Astrocyte (in vitro differentiated cells and primary cell): ENCODE data around the gene MXRA8. TPM values are rescaled to one million over a fixed set of nuclear protein-coding genes. Genes with fewer than 3 reads are reported as not detected.

Experiments used
- DNase-seq: peaks from one replicate; pipeline ENCODE4 v3.0.0-alpha.2; 2010; ENCODE audit warnings: low read depth
- FAIRE-seq: peaks from 2 replicates; lab custom pipeline; 2011; peaks lifted over from hg19 to GRCh38; lab: Jason Lieb, UNC
- H2AFZ ChIP-seq: 2 replicates; pipeline ENCODE4 v1.6.0; 2012; ENCODE audit warnings: low read depth, low read length, inconsistent platforms
- H3K27ac ChIP-seq: 2 replicates; pipeline ENCODE4 v1.5.1; 2011; ENCODE audit warnings: low read depth, low read length, inconsistent platforms
- H3K27me3 ChIP-seq: 2 replicates; pipeline ENCODE4 v1.6.0; 2011; ENCODE audit warnings: low read length, inconsistent platforms; ENCODE audit not compliant: insufficient read depth
- H3K36me3 ChIP-seq: 2 replicates; pipeline ENCODE4 v1.5.1; 2011; ENCODE audit warnings: low read length, inconsistent platforms; ENCODE audit not compliant: insufficient read depth
- H3K4me1 ChIP-seq: 2 replicates; pipeline ENCODE4 v1.5.1; 2011; ENCODE audit warnings: low read length, inconsistent platforms; ENCODE audit not compliant: insufficient read depth
- H3K4me2 ChIP-seq: 2 replicates; pipeline ENCODE4 v1.6.0; 2012; ENCODE audit warnings: low read length, inconsistent platforms
- H3K4me3 ChIP-seq: 2 replicates; pipeline ENCODE4 v1.5.1; 2011; ENCODE audit warnings: low read depth, mild to moderate bottlenecking, low read length, inconsistent platforms; ENCODE audit not compliant: insufficient read depth
- H3K79me2 ChIP-seq: 2 replicates; pipeline ENCODE4 v1.6.0; 2012; ENCODE audit warnings: mild to moderate bottlenecking, low read length, inconsistent platforms; ENCODE audit not compliant: insufficient read depth
- H3K9ac ChIP-seq: 2 replicates; pipeline ENCODE4 v1.6.0; 2012; ENCODE audit warnings: mild to moderate bottlenecking, low read length, inconsistent platforms
- H3K9me3 ChIP-seq: 2 replicates; pipeline ENCODE4 v1.5.1; 2012; ENCODE audit warnings: low read depth, mild to moderate bottlenecking, low read length, inconsistent platforms; ENCODE audit not compliant: insufficient read depth
- H4K20me1 ChIP-seq: 2 replicates; pipeline ENCODE4 v1.6.0; 2012; ENCODE audit warnings: low read length, inconsistent platforms; ENCODE audit not compliant: insufficient read depth
- H3K27ac Mint-ChIP-seq: one replicate; pipeline ENCODE4 v1.8.0; 2021; ENCODE audit warnings: mild to moderate bottlenecking, mixed read lengths; ENCODE audit not compliant: unreplicated experiment
- H3K27me3 Mint-ChIP-seq: one replicate; pipeline ENCODE4 v1.8.0; 2021; ENCODE audit warnings: low read depth, mixed read lengths; ENCODE audit not compliant: unreplicated experiment
- H3K36me3 Mint-ChIP-seq: one replicate; pipeline ENCODE4 v1.8.0; 2021; ENCODE audit warnings: low read depth, mixed read lengths; ENCODE audit not compliant: unreplicated experiment
- H3K4me1 Mint-ChIP-seq: one replicate; pipeline ENCODE4 v1.8.0; 2021; ENCODE audit warnings: low read depth, mixed read lengths; ENCODE audit not compliant: unreplicated experiment
- H3K4me3 Mint-ChIP-seq: one replicate; pipeline ENCODE4 v1.8.0; 2021; ENCODE audit warnings: mild to moderate bottlenecking, moderate library complexity, mixed read lengths; ENCODE audit not compliant: unreplicated experiment
- H3K9me3 Mint-ChIP-seq: one replicate; pipeline ENCODE4 v1.8.0; 2021; ENCODE audit warnings: mild to moderate bottlenecking, mixed read lengths; ENCODE audit not compliant: unreplicated experiment
- CTCF ChIP-seq: IDR thresholded peaks from 2 replicates; pipeline ENCODE4 v1.5.1; 2011; ENCODE audit warnings: low read depth, mild to moderate bottlenecking, inconsistent platforms, low read length, moderate library complexity; ENCODE audit not compliant: insufficient read depth
- EZH2 ChIP-seq: IDR thresholded peaks from 2 replicates; pipeline ENCODE4 v1.6.1; 2012; ENCODE audit warnings: mild to moderate bottlenecking, low read length, inconsistent platforms; ENCODE audit not compliant: insufficient read depth
- total RNA-seq: library from RNA; stranded (reverse); gene quantifications from 2 replicates; pipeline ENCODE4 v1.2.1, GENCODE V29; 2021

MXRA8 gene
- total RNA-seq, 1 donor from 2014 or later, result 112 TPM

- FAIRE-seq (no peak), DNase-seq (no peak)
- Histone ChIP-seq H3K27ac (no peak overlapping the region), H3K36me3 (peaks cover 8% of the 10 kb centered on the region), H2AFZ (no peak overlapping the region), H3K4me3 (no peak overlapping the region), H3K9me3 (no peaks in the 10 kb centered on the region), H3K4me1 (no peaks in the 10 kb centered on the region), H4K20me1 (peaks cover 34% of the 10 kb centered on the region), H3K4me2 (no peak overlapping the region), H3K27me3 (no peaks in the 10 kb centered on the region), H3K79me2 (peaks cover 12% of the 10 kb centered on the region), H3K9ac (no peak overlapping the region)
- TF ChIP-seq EZH2 (no peak), CTCF (no peak)
- Mint-ChIP-seq H3K27me3 (no peaks in the 10 kb centered on the region), H3K4me1 (peaks cover 2% of the 10 kb centered on the region), H3K36me3 (no peaks in the 10 kb centered on the region), H3K27ac (no peak overlapping the region), H3K4me3 (no peak overlapping the region), H3K9me3 (no peaks in the 10 kb centered on the region)
Measured at GRCh38 chr1:1336931-1337792, 21.2 kb downstream of the MXRA8 start.

DNA sequence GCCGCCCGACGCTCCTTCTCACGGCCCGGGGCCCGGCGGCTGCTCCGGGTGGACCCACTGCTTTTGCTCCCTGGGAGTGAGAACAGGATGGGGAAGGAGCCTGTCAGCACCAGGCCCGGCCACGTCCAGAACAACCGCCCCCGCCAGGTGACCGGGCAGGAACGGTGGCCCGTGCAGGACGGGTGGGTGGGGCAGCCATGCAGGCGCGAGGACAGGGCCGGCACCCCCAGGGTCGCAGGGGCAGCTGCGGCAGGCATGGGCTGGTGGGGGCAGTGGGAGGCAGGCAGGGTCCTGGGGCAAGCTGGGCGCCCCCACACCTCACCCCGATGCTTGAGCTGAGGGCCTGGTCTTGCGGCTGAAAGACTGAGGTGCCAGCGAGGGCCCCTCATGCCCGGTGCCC is 21.9 kb downstream of the MXRA8 start:
- no peak overlapping the region for H3K27ac Mint-ChIP-seq
- no peak for TF ChIP-seq CTCF
- TF ChIP-seq EZH2, result no peak
- no peak overlapping the region for H3K27ac ChIP-seq
- no peaks in the 10 kb centered on the region for H3K27me3 Mint-ChIP-seq
- no peaks in the 10 kb centered on the region for H3K9me3 ChIP-seq
- no peak overlapping the region for H3K4me2 ChIP-seq
- peaks cover 10% of the 10 kb centered on the region for H3K79me2 ChIP-seq
- no peak overlapping the region for H3K4me3 ChIP-seq
- H3K4me3 Mint-ChIP-seq, result no peak overlapping the region
- no peak overlapping the region for H2AFZ ChIP-seq
- peaks cover 8% of the 10 kb centered on the region for H3K36me3 ChIP-seq
- H3K4me1 ChIP-seq, result no peaks in the 10 kb centered on the region
- H3K9me3 Mint-ChIP-seq, result no peaks in the 10 kb centered on the region
- no peaks in the 10 kb centered on the region for H3K36me3 Mint-ChIP-seq
- DNase-seq, result no peak
- no peaks in the 10 kb centered on the region for H3K27me3 ChIP-seq
- no peak overlapping the region for H3K9ac ChIP-seq
- FAIRE-seq, result no peak
- H3K4me1 Mint-ChIP-seq, result peaks cover 2% of the 10 kb centered on the region
- peaks cover 27% of the 10 kb centered on the region for H4K20me1 ChIP-seq

DNA sequence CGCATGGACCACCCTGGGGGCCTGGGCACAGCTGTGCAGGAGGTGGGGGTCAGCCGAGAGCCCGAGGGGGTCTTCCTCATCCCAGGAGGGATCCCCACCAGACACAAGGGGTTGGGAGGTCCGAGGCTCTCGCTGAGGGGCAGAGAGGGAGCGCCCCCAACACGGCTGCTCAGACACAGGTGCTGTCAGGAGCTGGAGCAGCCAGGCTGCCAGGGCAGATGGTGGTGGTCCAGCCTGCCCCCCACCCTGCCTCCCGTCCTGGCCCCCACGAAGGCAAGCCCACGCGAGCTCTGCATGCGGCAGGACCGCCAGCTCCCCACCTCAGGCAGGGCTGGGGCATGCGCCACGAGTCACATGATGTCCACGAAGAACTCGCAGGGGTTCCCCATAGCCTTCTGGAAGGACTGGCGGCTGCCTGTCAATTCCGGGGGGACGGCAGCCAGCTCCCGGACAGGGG is 22.5 kb downstream of the MXRA8 start:
- no peaks in the 10 kb centered on the region for H3K4me1 ChIP-seq
- H3K27ac ChIP-seq, result no peak overlapping the region
- no peak overlapping the region for H2AFZ ChIP-seq
- H3K36me3 Mint-ChIP-seq, result no peaks in the 10 kb centered on the region
- H3K27me3 ChIP-seq, result no peaks in the 10 kb centered on the region
- peaks cover 3% of the 10 kb centered on the region for H3K36me3 ChIP-seq
- no peak overlapping the region for H3K4me2 ChIP-seq
- H3K9me3 ChIP-seq, result no peaks in the 10 kb centered on the region
- H3K4me3 Mint-ChIP-seq, result no peak overlapping the region
- TF ChIP-seq CTCF (no peak), EZH2 (no peak)
- H3K9ac ChIP-seq, result no peak overlapping the region
- DNase-seq (no peak), FAIRE-seq (no peak)
- H3K27me3 Mint-ChIP-seq, result no peaks in the 10 kb centered on the region
- H4K20me1 ChIP-seq, result peaks cover 21% of the 10 kb centered on the region
- H3K27ac Mint-ChIP-seq, result no peak overlapping the region
- no peaks in the 10 kb centered on the region for H3K9me3 Mint-ChIP-seq
- H3K79me2 ChIP-seq, result peaks cover 4% of the 10 kb centered on the region
- H3K4me1 Mint-ChIP-seq, result peaks cover under 1% of the 10 kb centered on the region
- H3K4me3 ChIP-seq, result no peak overlapping the region
